ENCODE results near the gene FOXP4. TPM values are rescaled to one million over a fixed set of nuclear protein-coding genes. Genes with fewer than 3 reads are reported as not detected.

The FOXP4 gene
- total RNA-seq (1 to 10 TPM; 3.7 to 4.9 TPM), polyA plus RNA-seq (10 to 100 TPM in 1 of 2 donors, 1 to 10 TPM in 1; 2.5 to 16.0 TPM)

DNA sequence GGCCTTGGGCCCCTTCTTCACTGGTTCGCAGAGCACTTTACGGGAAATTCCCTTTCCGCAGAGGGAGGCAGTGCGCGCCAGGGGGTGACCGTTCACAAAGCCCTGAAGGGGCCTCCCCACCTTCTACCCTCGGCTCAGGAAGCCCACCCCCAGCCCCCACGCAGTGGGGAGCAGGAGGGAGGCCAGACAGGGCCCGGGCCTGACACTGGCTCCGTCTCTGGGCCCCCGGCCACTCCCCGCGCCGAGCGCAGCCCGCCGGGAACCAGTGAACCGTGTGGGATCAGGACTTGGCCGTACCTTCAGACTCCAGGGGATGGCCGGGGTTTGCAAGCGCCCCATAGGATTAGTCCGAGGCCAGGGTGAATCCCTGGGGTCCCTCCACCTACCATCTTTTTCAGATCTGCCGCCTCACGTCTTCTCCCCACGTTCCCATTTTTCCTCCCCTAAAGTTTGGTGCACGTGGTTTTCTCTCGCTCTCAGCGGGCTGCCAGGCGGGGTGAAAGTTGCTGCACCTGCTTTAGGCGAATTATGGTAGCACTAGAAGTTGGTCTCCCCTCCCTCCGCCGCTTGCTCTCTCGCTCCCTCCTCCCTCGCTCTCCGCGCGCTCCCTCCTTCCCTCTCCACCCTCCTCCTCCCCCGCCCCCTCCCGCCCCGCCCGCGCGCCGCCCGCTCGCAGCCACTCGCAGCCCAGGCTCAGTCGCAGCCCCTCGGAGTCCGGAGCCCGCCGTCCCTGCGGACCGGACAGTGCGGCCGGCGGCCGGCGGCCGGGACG is at the start of gene FOXP4:
TSS of gene FOXP4 (plus strand) at position 679 of the 772 bp plus-strand sequence. CDS start 19,380 bp downstream, outside the sequence.
- Histone ChIP-seq H3K9me3 (ENCODE audit: control insufficient read depth in 4 of 4, low read length in 3 of 4) (no peaks in the 10 kb centered on the region), H3K36me3 (ENCODE audit: control insufficient read depth in 4 of 4, insufficient read depth in 3 of 4, low read depth in 1 of 4, low read length in 3 of 4) (no peaks in the 10 kb centered on the region), H3K9ac (ENCODE audit: low read depth in 1 of 2, low read length in 2 of 2) (peak within 1 kb of the TSS; percentile 4 to 89), H3K4me1 (ENCODE audit: control insufficient read depth in 4 of 4, insufficient read depth in 4 of 4, low read length in 3 of 4) (peaks cover 5 to 32% (median 19%) of the 10 kb centered on the region in 4 donors), H3K27ac (ENCODE audit: low read depth in 1 of 2, low read length in 2 of 2) (peak within 1 kb of the TSS; percentile 52 to 78), H3K27me3 (ENCODE audit: control insufficient read depth in 4 of 4, insufficient read depth in 4 of 4, low read length in 3 of 4) (no peaks in the 10 kb centered on the region), H3K4me3 (ENCODE audit: low read depth in 1 of 3, low read length in 3 of 3) (peak within 1 kb of the TSS; percentile 66 to 95 (median 89))
- WGBS, result 1% methylated on average over 61 of the region's 61 CpGs
- DNase-seq (ENCODE audit: low spot score), result peak; percentile 82
- TF ChIP-seq TAF1 (conservative IDR thresholded peaks at IDR 0.05) (no peak), MAX (IDR thresholded peaks at IDR 0.05) (peak; percentile 75), NR2F2 (IDR thresholded peaks at IDR 0.05) (peak; percentile 33), HNF4A (conservative IDR thresholded peaks at IDR 0.05) (peak in 1 of 2 donors; percentile 6), YY1 (IDR thresholded peaks at IDR 0.05) (peak; percentile 61), RXRA (IDR thresholded peaks at IDR 0.05) (peak; percentile 17 to 52), ZBTB33 (IDR thresholded peaks at IDR 0.05) (no peak), GABPA (IDR thresholded peaks at IDR 0.05 in 1 of 2, conservative IDR thresholded peaks at IDR 0.05 in 1 of 2) (no peak), RAD21 (IDR thresholded peaks at IDR 0.05) (peak; percentile 19 to 39), SP1 (IDR thresholded peaks at IDR 0.05) (peak; percentile 37)

DNA sequence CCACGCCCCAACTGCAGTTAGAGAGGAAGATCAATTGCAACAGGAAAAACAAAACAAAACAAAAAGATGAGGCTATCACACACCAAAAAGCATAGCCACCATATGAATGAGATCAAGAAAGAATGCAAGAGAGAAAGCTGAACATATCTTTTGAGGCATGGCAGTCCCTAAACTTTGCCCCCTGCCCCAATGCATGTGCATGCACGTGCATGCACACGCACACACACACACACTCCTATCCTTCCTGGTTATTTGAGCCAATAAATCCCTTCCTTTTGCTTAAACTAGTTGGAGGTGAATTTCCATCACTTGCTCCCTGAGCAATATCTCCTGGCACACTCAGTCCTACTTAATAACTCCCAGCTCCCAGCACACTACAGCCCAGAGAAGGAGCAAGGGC is 48.6 kb upstream of the FOXP4 start:
- H3K36me3 ChIP-seq (ENCODE audit: control insufficient read depth in 4 of 4, insufficient read depth in 3 of 4, low read depth in 1 of 4, low read length in 3 of 4), result no peaks in the 10 kb centered on the region
- WGBS, result 83% methylated on average over 3 of the region's 3 CpGs
- H3K9me3 ChIP-seq (ENCODE audit: control insufficient read depth in 4 of 4, low read length in 3 of 4), result no peaks in the 10 kb centered on the region
- H3K27me3 ChIP-seq (ENCODE audit: control insufficient read depth in 4 of 4, insufficient read depth in 4 of 4, low read length in 3 of 4), result no peaks in the 10 kb centered on the region
- no peak overlapping the region for H3K27ac ChIP-seq (ENCODE audit: low read depth in 1 of 2, low read length in 2 of 2)
- H3K4me3 ChIP-seq (ENCODE audit: low read depth in 1 of 3, low read length in 3 of 3), result no peak overlapping the region
- H3K9ac ChIP-seq (ENCODE audit: low read depth in 1 of 2, low read length in 2 of 2), result no peak overlapping the region
- no peaks in the 10 kb centered on the region for H3K4me1 ChIP-seq (ENCODE audit: control insufficient read depth in 4 of 4, insufficient read depth in 4 of 4, low read length in 3 of 4)
- DNase-seq (ENCODE audit: low spot score), result no peak
- TF ChIP-seq FOXA1 (IDR thresholded peaks at IDR 0.05), result no peak
- no peak for TF ChIP-seq RAD21 (IDR thresholded peaks at IDR 0.05)
- TF ChIP-seq FOXA2 (IDR thresholded peaks at IDR 0.05), result no peak
- TF ChIP-seq REST (IDR thresholded peaks at IDR 0.05), result no peak
- TF ChIP-seq NR2F2 (IDR thresholded peaks at IDR 0.05), result no peak
- no peak for TF ChIP-seq MAX (IDR thresholded peaks at IDR 0.05)

Measured in liver (tissue), 9 donors.